Astrocyte (in vitro differentiated cells and primary cell): ENCODE data around the gene NAALADL2. TPM values are rescaled to one million over a fixed set of nuclear protein-coding genes. Genes with fewer than 3 reads are reported as not detected.
"Not testable (repeated sequence)": the region's sequence is repeated elsewhere in the genome, so short reads cannot be mapped to it uniquely, and the experiment has no call there.

Experiments
- DNase-seq: peaks from one replicate; pipeline ENCODE4 v3.0.0-alpha.2; 2010; ENCODE audit warnings: low read depth
- FAIRE-seq: peaks from 2 replicates; lab custom pipeline; 2011; peaks lifted over from hg19 to GRCh38; lab: Jason Lieb, UNC
- H2AFZ ChIP-seq: 2 replicates; pipeline ENCODE4 v1.6.0; 2012; ENCODE audit warnings: low read depth, low read length, inconsistent platforms
- H3K27ac ChIP-seq: 2 replicates; pipeline ENCODE4 v1.5.1; 2011; ENCODE audit warnings: low read depth, low read length, inconsistent platforms
- H3K27me3 ChIP-seq: 2 replicates; pipeline ENCODE4 v1.6.0; 2011; ENCODE audit warnings: low read length, inconsistent platforms; ENCODE audit not compliant: insufficient read depth
- H3K36me3 ChIP-seq: 2 replicates; pipeline ENCODE4 v1.5.1; 2011; ENCODE audit warnings: low read length, inconsistent platforms; ENCODE audit not compliant: insufficient read depth
- H3K4me1 ChIP-seq: 2 replicates; pipeline ENCODE4 v1.5.1; 2011; ENCODE audit warnings: low read length, inconsistent platforms; ENCODE audit not compliant: insufficient read depth
- H3K4me2 ChIP-seq: 2 replicates; pipeline ENCODE4 v1.6.0; 2012; ENCODE audit warnings: low read length, inconsistent platforms
- H3K4me3 ChIP-seq: 2 replicates; pipeline ENCODE4 v1.5.1; 2011; ENCODE audit warnings: low read depth, mild to moderate bottlenecking, low read length, inconsistent platforms; ENCODE audit not compliant: insufficient read depth
- H3K79me2 ChIP-seq: 2 replicates; pipeline ENCODE4 v1.6.0; 2012; ENCODE audit warnings: mild to moderate bottlenecking, low read length, inconsistent platforms; ENCODE audit not compliant: insufficient read depth
- H3K9ac ChIP-seq: 2 replicates; pipeline ENCODE4 v1.6.0; 2012; ENCODE audit warnings: mild to moderate bottlenecking, low read length, inconsistent platforms
- H3K9me3 ChIP-seq: 2 replicates; pipeline ENCODE4 v1.5.1; 2012; ENCODE audit warnings: low read depth, mild to moderate bottlenecking, low read length, inconsistent platforms; ENCODE audit not compliant: insufficient read depth
- H4K20me1 ChIP-seq: 2 replicates; pipeline ENCODE4 v1.6.0; 2012; ENCODE audit warnings: low read length, inconsistent platforms; ENCODE audit not compliant: insufficient read depth
- H3K27ac Mint-ChIP-seq: one replicate; pipeline ENCODE4 v1.8.0; 2021; ENCODE audit warnings: mild to moderate bottlenecking, mixed read lengths; ENCODE audit not compliant: unreplicated experiment
- H3K27me3 Mint-ChIP-seq: one replicate; pipeline ENCODE4 v1.8.0; 2021; ENCODE audit warnings: low read depth, mixed read lengths; ENCODE audit not compliant: unreplicated experiment
- H3K36me3 Mint-ChIP-seq: one replicate; pipeline ENCODE4 v1.8.0; 2021; ENCODE audit warnings: low read depth, mixed read lengths; ENCODE audit not compliant: unreplicated experiment
- H3K4me1 Mint-ChIP-seq: one replicate; pipeline ENCODE4 v1.8.0; 2021; ENCODE audit warnings: low read depth, mixed read lengths; ENCODE audit not compliant: unreplicated experiment
- H3K4me3 Mint-ChIP-seq: one replicate; pipeline ENCODE4 v1.8.0; 2021; ENCODE audit warnings: mild to moderate bottlenecking, moderate library complexity, mixed read lengths; ENCODE audit not compliant: unreplicated experiment
- H3K9me3 Mint-ChIP-seq: one replicate; pipeline ENCODE4 v1.8.0; 2021; ENCODE audit warnings: mild to moderate bottlenecking, mixed read lengths; ENCODE audit not compliant: unreplicated experiment
- EZH2 ChIP-seq: IDR thresholded peaks from 2 replicates; pipeline ENCODE4 v1.6.1; 2012; ENCODE audit warnings: mild to moderate bottlenecking, low read length, inconsistent platforms; ENCODE audit not compliant: insufficient read depth
- total RNA-seq: library from RNA; stranded (reverse); gene quantifications from 2 replicates; pipeline ENCODE4 v1.2.1, GENCODE V29; 2021
- TF ChIP-seq, protein P1 (sequence below): IDR thresholded peaks from 2 replicates; pipeline ENCODE4 v1.5.1; 2011; ENCODE audit warnings: low read depth, mild to moderate bottlenecking, inconsistent platforms, low read length, moderate library complexity; ENCODE audit not compliant: insufficient read depth

Gene NAALADL2
- total RNA-seq, 1 donor from 2014 or later = 2.7 TPM

DNA sequence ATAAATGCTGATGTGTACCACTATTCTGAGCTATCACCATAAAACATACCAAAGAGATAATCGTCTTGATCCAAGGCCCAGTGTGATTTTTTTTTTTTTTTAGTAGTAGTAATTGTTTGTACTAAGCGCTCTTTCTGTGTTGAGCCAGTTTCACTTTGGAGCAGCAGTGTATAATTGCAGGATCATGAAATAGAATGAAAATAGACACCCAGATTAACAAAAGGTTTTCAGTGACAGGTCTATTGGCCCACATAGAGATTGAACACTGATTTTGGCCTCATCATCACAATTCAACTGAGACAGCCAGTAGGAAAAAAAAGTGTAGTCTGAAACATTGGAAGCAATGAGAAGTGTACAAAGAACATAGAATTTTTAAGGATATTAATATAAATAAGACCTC is 749.8 kb downstream of the NAALADL2 start:
- no peak overlapping the region for H3K27ac ChIP-seq
- no peaks in the 10 kb centered on the region for H3K27me3 ChIP-seq
- no peak overlapping the region for H3K4me2 ChIP-seq
- H3K9me3 ChIP-seq = no peaks in the 10 kb centered on the region
- H3K79me2 ChIP-seq = no peaks in the 10 kb centered on the region
- no peak for TF ChIP-seq EZH2
- TF ChIP-seq, protein P1, sequence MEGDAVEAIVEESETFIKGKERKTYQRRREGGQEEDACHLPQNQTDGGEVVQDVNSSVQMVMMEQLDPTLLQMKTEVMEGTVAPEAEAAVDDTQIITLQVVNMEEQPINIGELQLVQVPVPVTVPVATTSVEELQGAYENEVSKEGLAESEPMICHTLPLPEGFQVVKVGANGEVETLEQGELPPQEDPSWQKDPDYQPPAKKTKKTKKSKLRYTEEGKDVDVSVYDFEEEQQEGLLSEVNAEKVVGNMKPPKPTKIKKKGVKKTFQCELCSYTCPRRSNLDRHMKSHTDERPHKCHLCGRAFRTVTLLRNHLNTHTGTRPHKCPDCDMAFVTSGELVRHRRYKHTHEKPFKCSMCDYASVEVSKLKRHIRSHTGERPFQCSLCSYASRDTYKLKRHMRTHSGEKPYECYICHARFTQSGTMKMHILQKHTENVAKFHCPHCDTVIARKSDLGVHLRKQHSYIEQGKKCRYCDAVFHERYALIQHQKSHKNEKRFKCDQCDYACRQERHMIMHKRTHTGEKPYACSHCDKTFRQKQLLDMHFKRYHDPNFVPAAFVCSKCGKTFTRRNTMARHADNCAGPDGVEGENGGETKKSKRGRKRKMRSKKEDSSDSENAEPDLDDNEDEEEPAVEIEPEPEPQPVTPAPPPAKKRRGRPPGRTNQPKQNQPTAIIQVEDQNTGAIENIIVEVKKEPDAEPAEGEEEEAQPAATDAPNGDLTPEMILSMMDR = no peak
- H3K4me3 ChIP-seq = no peak overlapping the region
- no peaks in the 10 kb centered on the region for H3K4me1 Mint-ChIP-seq
- FAIRE-seq = no peak
- no peak for DNase-seq
- no peak overlapping the region for H3K4me3 Mint-ChIP-seq
- no peaks in the 10 kb centered on the region for H3K4me1 ChIP-seq
- no peaks in the 10 kb centered on the region for H3K9me3 Mint-ChIP-seq
- H3K36me3 ChIP-seq = no peaks in the 10 kb centered on the region
- no peaks in the 10 kb centered on the region for H3K36me3 Mint-ChIP-seq
- H3K27me3 Mint-ChIP-seq = no peaks in the 10 kb centered on the region
- no peak overlapping the region for H3K27ac Mint-ChIP-seq
- H2AFZ ChIP-seq = no peak overlapping the region
- H4K20me1 ChIP-seq = no peaks in the 10 kb centered on the region
- no peak overlapping the region for H3K9ac ChIP-seq

DNA sequence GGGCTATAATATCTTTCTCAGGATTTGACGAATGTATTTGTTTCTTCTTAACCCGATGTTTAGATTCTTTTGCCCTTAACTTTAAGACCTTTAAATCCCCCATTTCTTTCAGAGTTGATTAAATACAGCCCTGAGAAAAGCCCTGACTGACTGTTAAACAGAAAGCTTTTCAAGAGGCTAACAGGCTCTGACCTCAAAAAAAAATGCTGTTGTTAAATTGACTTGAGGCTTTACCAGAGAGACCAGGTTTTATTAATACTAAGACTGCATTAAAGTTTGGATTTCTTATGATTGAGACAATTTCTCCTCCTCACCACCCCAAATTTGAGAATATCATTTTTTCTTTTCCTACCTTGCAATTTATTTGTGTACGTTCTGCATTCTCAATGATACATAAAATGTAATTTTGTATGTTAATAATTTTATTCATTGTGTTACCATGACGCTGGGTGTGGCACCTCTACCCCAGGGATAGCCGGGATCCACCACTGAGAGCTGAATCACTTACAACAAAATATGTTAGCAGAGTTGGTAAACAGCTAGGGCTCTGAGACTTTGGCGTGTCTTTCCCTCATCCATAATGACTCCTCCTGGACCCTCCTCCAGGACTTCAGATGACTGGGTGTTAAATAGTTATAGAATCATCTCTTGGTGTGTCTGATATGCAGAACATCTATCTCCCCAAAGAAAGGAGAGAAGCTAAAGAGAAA is 753.5 kb downstream of the NAALADL2 start:
- Mint-ChIP-seq H3K4me1 (no peaks in the 10 kb centered on the region), H3K9me3 (no peaks in the 10 kb centered on the region), H3K27ac (no peak overlapping the region), H3K27me3 (no peaks in the 10 kb centered on the region), H3K36me3 (peaks cover 2% of the 10 kb centered on the region), H3K4me3 (no peak overlapping the region)
- Histone ChIP-seq H3K4me2 (no peak overlapping the region), H3K36me3 (no peaks in the 10 kb centered on the region), H3K9me3 (no peaks in the 10 kb centered on the region), H3K79me2 (no peaks in the 10 kb centered on the region), H3K9ac (no peak overlapping the region), H3K27ac (no peak overlapping the region), H2AFZ (no peak overlapping the region), H3K4me1 (no peaks in the 10 kb centered on the region), H3K4me3 (no peak overlapping the region), H3K27me3 (no peaks in the 10 kb centered on the region), H4K20me1 (no peaks in the 10 kb centered on the region)
- TF ChIP-seq EZH2 = no peak
- TF ChIP-seq, protein P1 = no peak
- DNase-seq (no peak), FAIRE-seq (no peak)

DNA sequence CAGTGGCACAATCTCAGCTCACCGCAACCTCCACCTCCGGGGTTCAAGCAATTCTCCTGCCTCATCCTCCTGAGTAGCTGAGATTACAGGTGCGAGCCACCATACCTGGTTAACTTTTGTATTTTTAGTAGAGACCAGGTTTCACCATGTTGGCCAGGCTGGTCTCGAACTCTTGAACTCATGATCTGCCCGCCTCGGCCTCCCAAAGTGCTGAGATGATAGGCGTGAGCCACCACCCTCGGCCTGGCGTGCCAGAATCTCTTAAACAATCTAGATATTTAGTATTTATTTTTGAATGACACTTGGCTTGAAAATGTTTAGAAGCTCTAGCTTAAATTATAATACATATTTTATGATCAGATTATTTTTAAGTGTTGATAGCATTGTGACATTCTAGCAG is 755.0 kb downstream of the NAALADL2 start:
- not testable (repeated sequence) for H3K9me3 Mint-ChIP-seq, H3K36me3 Mint-ChIP-seq

More for the DNA sequence above, 755.0 kb downstream of the NAALADL2 start:
- H3K27me3 ChIP-seq, H2AFZ ChIP-seq, H3K27me3 Mint-ChIP-seq, H3K27ac Mint-ChIP-seq, H3K4me1 ChIP-seq, H3K4me2 ChIP-seq, H3K4me3 ChIP-seq, H3K4me3 Mint-ChIP-seq, FAIRE-seq, H3K9me3 ChIP-seq, H3K27ac ChIP-seq, H3K36me3 ChIP-seq, DNase-seq, H3K4me1 Mint-ChIP-seq, H3K79me2 ChIP-seq, H4K20me1 ChIP-seq, H3K9ac ChIP-seq: not testable (repeated sequence)
